Activated CD8-positive, alpha-beta memory T cell treated with anti-CD3 and anti-CD28 coated beads for 36 hours (primary cell): ENCODE measurements around the gene RASD2. TPM values are rescaled to one million over a fixed set of nuclear protein-coding genes. Genes with fewer than 3 reads are reported as not detected.
"Not testable (repeated sequence)": the region's sequence is repeated elsewhere in the genome, so short reads cannot be mapped to it uniquely, and the experiment has no call there.

Source experiments
- CTCF ChIA-PET: fragments of 350-600 bp; sonication (Branson Sonifier 250); formaldehyde crosslinking; loops from one replicate; lab custom pipeline; 2021; ENCODE audit warnings: antibody characterized with exemption; lab: Charles Lee
- POLR2A ChIA-PET: fragments of 350-600 bp; sonication (Branson Sonifier 250); formaldehyde crosslinking; loops from one replicate; lab custom pipeline; 2021; ENCODE audit warnings: antibody characterized with exemption; lab: Charles Lee
- total RNA-seq, 2 experiments: library from RNA; stranded (reverse); gene quantifications; one replicate each; pipeline ENCODE4 v1.2.3, GENCODE V29; 2021

The RASD2 gene
- total RNA-seq: under 1 TPM in 1 of 2 experiments, not detected in 1; 0.11 TPM

- POLR2A ChIA-PET: interaction anchor here (0.6 kb wide), 1 partner anchor 170 kb away, joined by 4 read pairs; no protein-coding TSS in a partner anchor
- CTCF ChIA-PET: interaction anchor here (2.2 kb wide), 1 partner anchor 43 kb away, joined by 6 read pairs; no protein-coding TSS in a partner anchor
These were observed at the start of gene RASD2 for GRCh38 chr22:35540595-35541253. TSS of gene RASD2 (plus strand) at chr22:35540831. CDS start at chr22:35546810, 5,979 bp downstream.

GRCh38 chr22:35491061-35491907, 49.3 kb upstream of the RASD2 start:
- CTCF ChIA-PET, POLR2A ChIA-PET: not testable (repeated sequence)

- ChIA-PET CTCF (no interaction called here), POLR2A (no interaction called here)
These were observed 48.7 kb upstream of the RASD2 start for GRCh38 chr22:35491908-35492380.

- CTCF ChIA-PET: interaction anchor here (0.5 kb wide), 1 partner anchor 7 kb away, joined by 4 read pairs; no protein-coding TSS in a partner anchor
- POLR2A ChIA-PET: no interaction called here
These were observed 47.6 kb upstream of the RASD2 start for GRCh38 chr22:35493074-35493473.

- POLR2A ChIA-PET: not testable (repeated sequence)
- CTCF ChIA-PET: interaction anchor here (0.7 kb wide), 1 partner anchor 144 kb away, joined by 5 read pairs; no protein-coding TSS in a partner anchor
These were observed 44.9 kb upstream of the RASD2 start for GRCh38 chr22:35495711-35496110.

DNA sequence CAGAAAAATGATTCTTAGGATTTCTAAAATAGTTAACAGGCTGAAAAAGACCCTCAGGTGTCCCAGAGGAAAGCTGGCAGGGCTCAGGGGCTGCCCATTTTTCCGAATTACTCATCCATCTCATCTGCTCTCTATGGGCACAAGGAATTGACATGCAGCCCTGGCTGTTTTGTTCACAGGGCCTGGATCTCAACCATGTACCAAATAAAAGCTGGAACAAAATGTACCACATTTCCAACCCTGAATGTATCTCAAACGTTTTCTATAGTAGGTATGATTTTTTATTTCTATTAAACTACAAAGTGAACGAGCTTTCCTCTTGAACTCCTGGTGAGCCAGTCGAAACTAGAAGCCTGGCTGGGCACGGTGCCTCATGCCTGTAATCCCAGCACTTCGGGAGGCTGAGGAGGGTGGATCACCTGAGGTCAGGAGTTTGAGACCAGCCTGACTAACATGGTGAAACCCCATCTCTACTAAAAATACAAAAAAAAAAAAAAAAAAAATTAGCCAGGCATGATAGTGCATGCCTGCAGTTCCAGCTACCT, 43.8 kb upstream of the RASD2 start:
- ChIA-PET CTCF (interaction anchor here (0.5 kb wide), 1 partner anchor 305 kb away, joined by 3 read pairs; no protein-coding TSS in a partner anchor), POLR2A (interaction anchor here (0.5 kb wide), 1 partner anchor 105 kb away, joined by 3 read pairs; no protein-coding TSS in a partner anchor)

DNA sequence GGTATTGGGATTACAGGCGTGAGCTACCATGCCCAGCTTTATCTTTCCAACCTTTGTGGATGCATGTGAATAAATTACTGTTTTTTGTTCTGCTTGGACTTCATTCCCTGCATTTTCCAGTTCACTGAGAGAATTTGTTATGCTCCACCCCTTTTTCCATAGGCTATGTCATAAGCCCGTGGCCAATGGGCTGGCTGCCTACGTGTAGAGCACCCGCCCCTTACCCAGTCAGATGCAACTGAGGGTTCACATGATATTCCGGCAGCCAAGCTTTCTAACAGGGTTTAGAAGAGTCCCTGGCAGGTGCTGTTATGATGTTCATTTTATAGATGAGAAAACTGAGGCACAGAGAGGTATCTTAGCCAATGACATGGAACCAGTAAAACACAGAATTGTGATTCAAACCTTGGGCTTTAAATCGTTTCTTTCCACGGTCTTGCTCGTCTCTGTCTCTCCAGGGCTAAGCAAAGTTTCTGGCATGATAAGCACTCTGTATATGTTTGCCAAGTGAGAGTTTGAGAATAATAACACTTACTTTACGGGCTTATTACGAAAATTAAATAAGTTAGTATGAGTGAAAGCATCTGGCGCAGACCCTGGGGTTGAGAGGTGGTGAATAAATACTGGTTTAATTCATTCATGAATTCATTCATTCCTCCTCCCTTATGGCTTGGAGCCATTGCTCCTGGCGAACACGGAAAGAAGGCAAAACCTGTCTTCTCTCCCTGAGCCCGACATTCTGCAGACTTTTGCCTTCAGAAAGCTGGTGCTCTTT, 42.4 kb upstream of the RASD2 start:
- POLR2A ChIA-PET: no interaction called here
- CTCF ChIA-PET: no interaction called here

DNA sequence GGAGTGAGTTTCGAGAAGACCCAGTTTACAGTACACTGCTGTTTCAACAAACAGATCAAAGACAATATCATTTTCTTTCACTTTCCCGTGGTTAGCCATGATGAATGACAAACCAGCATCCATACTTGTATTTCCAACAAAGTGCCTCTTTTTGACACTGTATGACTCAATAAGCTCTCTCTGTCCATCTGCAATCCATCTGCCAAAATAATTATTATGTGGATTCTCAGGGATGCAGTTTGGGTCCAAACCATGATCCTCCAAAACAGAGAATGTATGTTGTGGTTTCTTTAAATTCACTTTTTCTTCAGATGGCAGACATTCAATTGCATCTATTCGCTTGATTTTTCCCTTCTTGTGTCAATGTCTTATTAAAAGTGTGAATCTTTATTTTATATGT, 37.8 kb upstream of the RASD2 start:
- POLR2A ChIA-PET: no interaction called here
- CTCF ChIA-PET: no interaction called here

DNA sequence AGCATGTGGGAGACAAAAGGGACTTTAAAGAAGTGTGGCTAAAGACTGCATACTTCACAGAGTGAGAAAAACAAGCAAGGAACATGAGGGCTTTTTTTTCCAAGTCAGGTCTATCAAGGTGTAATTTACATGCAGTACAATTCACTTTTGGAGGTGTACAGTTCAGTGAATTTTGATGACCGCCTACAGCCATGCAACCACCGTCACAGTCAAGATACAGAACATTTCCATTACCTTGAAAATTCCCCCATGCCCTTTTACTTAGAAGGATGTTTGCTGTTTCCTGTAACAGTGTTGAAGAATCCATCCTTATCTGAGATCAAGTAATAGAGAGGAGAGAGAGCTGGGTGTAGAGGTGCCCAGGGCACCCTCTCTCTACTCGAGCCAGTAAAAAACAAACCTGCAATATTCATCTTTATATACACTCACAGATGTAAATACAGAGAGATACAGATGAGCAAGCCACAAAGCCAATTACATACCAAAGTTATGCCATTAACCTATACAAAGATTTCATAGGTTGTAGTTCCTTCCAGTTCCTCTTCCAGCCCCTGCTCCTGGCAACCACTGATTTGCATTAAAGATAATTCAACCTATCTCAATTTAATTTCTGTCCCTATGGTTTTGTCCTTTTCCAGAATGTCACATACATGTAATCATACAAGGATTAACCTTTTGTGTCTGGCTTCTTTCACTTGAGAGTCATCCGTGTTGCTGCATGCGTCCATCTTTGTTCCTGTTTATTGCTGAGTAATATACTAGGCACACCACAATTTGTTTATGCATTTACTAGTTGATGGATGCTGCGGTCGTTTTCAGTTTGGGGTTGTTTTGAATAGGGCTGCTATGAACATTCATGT, 35.0 kb upstream of the RASD2 start:
- ChIA-PET POLR2A (no interaction called here), CTCF (no interaction called here)

- POLR2A ChIA-PET: no interaction called here
- CTCF ChIA-PET: no interaction called here
These were observed 34.4 kb upstream of the RASD2 start for GRCh38 chr22:35506259-35506570.

GRCh38 chr22:35507851-35508250, 32.8 kb upstream of the RASD2 start:
- POLR2A ChIA-PET, CTCF ChIA-PET: not testable (repeated sequence)

DNA sequence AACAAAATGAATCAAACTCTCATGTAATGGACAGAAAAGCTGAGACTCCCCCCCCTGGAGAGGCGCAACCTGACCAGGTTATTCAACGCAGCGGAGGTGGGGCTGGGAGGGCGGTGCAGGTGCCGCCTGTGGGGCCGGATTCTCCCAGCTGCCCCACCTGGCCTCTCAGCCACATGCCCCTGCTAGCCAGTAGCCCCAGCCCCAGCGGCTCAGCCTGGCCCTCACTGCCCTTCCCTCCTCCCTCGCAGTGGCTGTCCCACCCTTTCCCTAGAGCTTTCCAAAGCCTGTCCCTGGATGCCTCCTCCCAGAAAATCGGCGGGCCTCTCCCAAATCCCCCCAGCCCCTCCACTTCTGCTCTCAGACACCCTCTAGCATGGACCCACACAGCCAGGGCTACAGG, 31.2 kb upstream of the RASD2 start:
- ChIA-PET CTCF (no interaction called here), POLR2A (no interaction called here)

GRCh38 chr22:35509960-35510359, 30.7 kb upstream of the RASD2 start:
- POLR2A ChIA-PET: no interaction called here
- CTCF ChIA-PET: no interaction called here

DNA sequence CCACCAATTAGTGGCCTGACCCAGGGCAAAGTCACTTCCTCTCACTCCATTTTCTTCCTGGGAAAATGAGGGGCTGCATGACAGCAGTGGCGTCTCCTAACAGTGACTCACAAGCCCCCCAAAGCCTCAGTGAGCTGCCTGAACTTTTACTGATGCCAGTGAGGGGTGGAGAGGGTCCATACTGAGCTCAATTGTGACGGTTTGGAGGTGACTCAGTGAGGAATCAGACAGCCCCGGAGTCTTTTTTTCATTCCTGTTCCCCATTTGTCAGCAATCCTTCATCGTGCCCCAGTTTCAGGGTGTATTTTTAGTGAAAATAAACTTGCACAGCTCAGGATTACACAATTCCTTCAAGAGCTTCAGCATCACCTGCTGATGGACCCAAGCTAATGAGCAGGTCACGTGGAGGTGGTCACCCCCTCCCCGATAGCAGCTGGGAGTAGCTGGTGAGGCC, 30.1 kb upstream of the RASD2 start:
- ChIA-PET POLR2A (no interaction called here), CTCF (no interaction called here)

- ChIA-PET POLR2A (no interaction called here), CTCF (no interaction called here)
These were observed 29.7 kb upstream of the RASD2 start for GRCh38 chr22:35510951-35511350.

- CTCF ChIA-PET: no interaction called here
- POLR2A ChIA-PET: no interaction called here
These were observed 26.3 kb upstream of the RASD2 start for GRCh38 chr22:35514366-35514765.

DNA sequence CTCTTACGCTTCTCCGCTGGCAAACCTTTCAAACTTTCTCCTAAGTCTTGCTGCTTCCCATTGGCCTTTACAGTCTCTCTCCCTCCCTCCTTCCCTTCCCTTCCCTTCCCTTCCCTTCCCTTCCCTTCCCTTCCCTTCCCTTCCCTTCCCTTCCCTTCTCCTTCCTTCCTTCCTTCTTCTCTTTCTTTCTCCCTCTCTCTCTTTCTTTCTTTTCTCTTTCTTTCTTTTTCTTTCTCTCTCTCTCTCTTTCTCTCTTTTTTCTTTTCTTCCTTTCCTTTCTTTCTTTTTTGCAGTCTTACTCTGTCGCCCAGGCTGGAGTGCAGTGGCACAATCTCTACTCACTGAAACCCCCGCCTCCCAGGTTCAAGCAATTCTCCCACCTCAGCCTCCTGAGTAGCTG, 24.7 kb upstream of the RASD2 start:
- POLR2A ChIA-PET, CTCF ChIA-PET: not testable (repeated sequence)

GRCh38 chr22:35516723-35517122, 23.9 kb upstream of the RASD2 start:
- POLR2A ChIA-PET: no interaction called here
- CTCF ChIA-PET: no interaction called here
